Lung (tissue), 12 donors: ENCODE measurements around the gene RASSF9. TPM values are rescaled to one million over a fixed set of nuclear protein-coding genes. Genes with fewer than 3 reads are reported as not detected.

Experiments
- ATAC-seq: fragments of 200-7000 bp; cut with Tn5 transposase; one replicate; pipeline ENCODE4 v1.9.1; 2020; ENCODE audit warnings: moderate number of reproducible peaks; ENCODE audit not compliant: insufficient read depth, low FRiP score
- DNase-seq, 3 donors: peaks; one replicate each; pipeline ENCODE4 v3.0.0-alpha.2; 2013 to 2017
- H3K27ac ChIP-seq, 2 donors: one replicate each; pipeline ENCODE4 v1.5.1; 2013; ENCODE audit warnings: mild to moderate bottlenecking in 2 of 2, moderate library complexity in 2 of 2, control low read depth in 1 of 2, inconsistent platforms in 1 of 2, low read depth in 1 of 2, low read length in 1 of 2
- H3K27me3 ChIP-seq, 3 donors: one replicate each; pipeline ENCODE4 v1.5.1; 2013; ENCODE audit warnings: low read length in 2 of 3; ENCODE audit not compliant: control insufficient read depth in 3 of 3, insufficient read depth in 3 of 3
- H3K36me3 ChIP-seq, 4 donors: one replicate each; pipeline ENCODE4 v1.5.1; 2013; ENCODE audit warnings: low read length in 4 of 4, mild to moderate bottlenecking in 1 of 4, moderate library complexity in 1 of 4; ENCODE audit not compliant: control insufficient read depth in 4 of 4, insufficient read depth in 4 of 4
- H3K4me1 ChIP-seq, 5 donors: one replicate each; pipeline ENCODE4 v1.5.1; 2013; ENCODE audit warnings: low read length in 5 of 5, mild to moderate bottlenecking in 2 of 5, moderate library complexity in 1 of 5; ENCODE audit not compliant: control insufficient read depth in 5 of 5, insufficient read depth in 5 of 5
- H3K4me3 ChIP-seq: one replicate; pipeline ENCODE4 v1.5.1; 2013; ENCODE audit warnings: mild to moderate bottlenecking, control low read depth, moderate library complexity
- H3K9ac ChIP-seq, 2 donors: one replicate each; pipeline ENCODE4 v1.5.1; 2013; ENCODE audit warnings: low read length in 2 of 2, control low read depth in 1 of 2; ENCODE audit not compliant: insufficient read depth in 1 of 2
- H3K9me3 ChIP-seq, 4 donors: one replicate each; pipeline ENCODE4 v1.5.1; 2013; ENCODE audit warnings: low read length in 3 of 4, mild to moderate bottlenecking in 1 of 4, moderate library complexity in 1 of 4; ENCODE audit not compliant: control insufficient read depth in 4 of 4, insufficient read depth in 3 of 4
- polyA plus RNA-seq, 2 donors: library from polyadenylated mRNA; stranded (reverse); fragments of 200-250 nt; gene quantifications; one replicate each; pipeline ENCODE4 v1.2.1, GENCODE V29; 2013
- total RNA-seq, 2 donors: library from RNA; depleted of rRNA in 1 of 2; stranded (reverse); fragments of >200 nt in 1 of 2; gene quantifications; one replicate each; pipeline ENCODE4 v1.2.1, GENCODE V29; 2014 to 2021
- TF ChIP-seq, protein P1 (sequence below): IDR thresholded peaks from 2 replicates; pipeline ENCODE4 v1.5.1; 2012; ENCODE audit warnings: mild to moderate bottlenecking; ENCODE audit errors: control extremely low read depth, extremely low read depth
- donor health status: control.
- donor health status: control.
- donor health status: Bipolar disorder and iron deficiency.
- donor health status: healthy.
- donor health status: DM: yes; HTN: yes; CAD: no.

The RASSF9 gene
- total and polyA plus RNA-seq, 4 donors, result 2.1 to 14.3 (median 6.2) TPM

DNA sequence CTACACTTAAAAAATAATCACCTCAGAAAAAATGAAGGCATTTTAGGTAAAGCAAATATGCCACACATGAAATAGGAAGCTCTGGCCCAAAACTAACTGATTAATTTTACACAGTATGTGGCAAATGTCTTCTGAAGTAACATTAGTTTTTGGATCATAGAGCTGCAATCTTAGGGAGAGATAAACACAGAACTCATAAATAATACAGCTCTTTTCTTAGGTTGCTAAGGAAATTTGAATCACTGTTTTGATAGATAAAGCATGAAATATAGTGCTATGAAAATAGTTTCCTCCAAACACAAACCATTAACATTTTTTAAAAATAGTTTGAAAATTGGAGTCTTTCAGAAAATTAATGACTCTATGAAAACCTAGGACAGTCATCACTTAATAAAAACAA lies 15.0 kb downstream of the RASSF9 start:
- Histone ChIP-seq H3K27ac (no peak overlapping the region), H3K27me3 (no peaks in the 10 kb centered on the region), H3K9ac (no peak overlapping the region), H3K4me3 (no peak overlapping the region), H3K4me1 (peaks cover 0 to 6% (median 1%) of the 10 kb centered on the region in 5 donors), H3K9me3 (no peaks in the 10 kb centered on the region), H3K36me3 (no peaks in the 10 kb centered on the region)
- TF ChIP-seq, protein P1, sequence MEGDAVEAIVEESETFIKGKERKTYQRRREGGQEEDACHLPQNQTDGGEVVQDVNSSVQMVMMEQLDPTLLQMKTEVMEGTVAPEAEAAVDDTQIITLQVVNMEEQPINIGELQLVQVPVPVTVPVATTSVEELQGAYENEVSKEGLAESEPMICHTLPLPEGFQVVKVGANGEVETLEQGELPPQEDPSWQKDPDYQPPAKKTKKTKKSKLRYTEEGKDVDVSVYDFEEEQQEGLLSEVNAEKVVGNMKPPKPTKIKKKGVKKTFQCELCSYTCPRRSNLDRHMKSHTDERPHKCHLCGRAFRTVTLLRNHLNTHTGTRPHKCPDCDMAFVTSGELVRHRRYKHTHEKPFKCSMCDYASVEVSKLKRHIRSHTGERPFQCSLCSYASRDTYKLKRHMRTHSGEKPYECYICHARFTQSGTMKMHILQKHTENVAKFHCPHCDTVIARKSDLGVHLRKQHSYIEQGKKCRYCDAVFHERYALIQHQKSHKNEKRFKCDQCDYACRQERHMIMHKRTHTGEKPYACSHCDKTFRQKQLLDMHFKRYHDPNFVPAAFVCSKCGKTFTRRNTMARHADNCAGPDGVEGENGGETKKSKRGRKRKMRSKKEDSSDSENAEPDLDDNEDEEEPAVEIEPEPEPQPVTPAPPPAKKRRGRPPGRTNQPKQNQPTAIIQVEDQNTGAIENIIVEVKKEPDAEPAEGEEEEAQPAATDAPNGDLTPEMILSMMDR, result no peak
- DNase-seq (no peak), ATAC-seq (no peak)

- no peaks in the 10 kb centered on the region for H3K27me3 ChIP-seq
- DNase-seq (no peak), ATAC-seq (no peak)
- peaks cover 0 to 6% (median 1%) of the 10 kb centered on the region in 5 donors for H3K4me1 ChIP-seq
- no peak overlapping the region for H3K4me3 ChIP-seq
- H3K9me3 ChIP-seq, result no peaks in the 10 kb centered on the region
- no peak overlapping the region for H3K27ac ChIP-seq
- TF ChIP-seq, protein P1, result no peak
- H3K9ac ChIP-seq, result no peak overlapping the region
- no peaks in the 10 kb centered on the region for H3K36me3 ChIP-seq
These were observed 16.1 kb downstream of the RASSF9 start for GRCh38 chr12:85820101-85820500.

DNA sequence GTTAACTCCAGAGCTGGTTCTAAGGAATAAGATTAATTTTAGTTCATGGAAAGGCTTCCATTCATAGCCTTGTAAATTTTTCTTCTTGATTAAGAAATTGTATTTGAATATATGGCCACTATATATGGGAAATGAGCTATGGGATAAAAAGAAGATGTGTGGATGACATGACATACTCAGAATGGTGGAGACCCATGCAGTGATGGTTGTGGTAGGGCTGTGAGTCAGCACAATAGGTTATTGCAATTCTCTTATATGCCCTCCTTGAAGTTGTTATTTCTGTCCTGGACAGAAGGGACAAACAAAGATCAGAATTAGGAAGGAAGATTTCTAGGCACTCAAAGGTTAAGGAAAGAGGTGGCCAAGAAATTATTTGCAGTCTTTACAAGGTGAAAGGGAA lies 21.5 kb downstream of the RASSF9 start:
- Histone ChIP-seq H3K9ac (no peak overlapping the region), H3K4me1 (peaks cover 0 to 6% (median 0%) of the 10 kb centered on the region in 5 donors), H3K36me3 (no peaks in the 10 kb centered on the region), H3K27ac (no peak overlapping the region), H3K27me3 (no peaks in the 10 kb centered on the region), H3K4me3 (no peak overlapping the region), H3K9me3 (no peaks in the 10 kb centered on the region)
- DNase-seq (no peak), ATAC-seq (no peak)
- TF ChIP-seq, protein P1, result no peak

DNA sequence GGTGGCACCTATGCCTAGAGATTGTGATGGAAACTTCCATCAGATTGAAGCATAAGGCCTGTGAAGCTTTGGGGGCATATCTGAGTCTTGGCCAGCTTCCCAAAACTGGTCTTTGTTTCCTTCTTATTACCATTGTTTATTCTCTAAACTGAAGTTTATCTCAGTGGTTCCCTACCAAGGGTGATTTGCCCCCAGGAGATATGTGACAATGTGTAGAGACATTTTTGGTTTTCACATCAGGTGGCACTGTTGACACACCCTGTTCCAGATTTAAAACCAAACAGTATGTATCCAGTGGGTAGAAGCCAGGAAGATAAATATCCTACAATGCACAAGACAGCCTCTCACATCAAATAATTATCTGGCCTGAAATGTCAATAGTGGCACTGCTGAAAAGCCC lies 22.1 kb downstream of the RASSF9 start:
- H3K27me3 ChIP-seq, result no peaks in the 10 kb centered on the region
- no peak overlapping the region for H3K9ac ChIP-seq
- H3K4me1 ChIP-seq, result peaks cover 0 to 6% (median 0%) of the 10 kb centered on the region in 5 donors
- TF ChIP-seq, protein P1, result no peak
- ATAC-seq (no peak), DNase-seq (no peak)
- no peaks in the 10 kb centered on the region for H3K36me3 ChIP-seq
- H3K9me3 ChIP-seq, result no peaks in the 10 kb centered on the region
- H3K27ac ChIP-seq, result no peak overlapping the region
- H3K4me3 ChIP-seq, result no peak overlapping the region
